Right ventricle myocardium superior (tissue), 1 donor: ENCODE measurements around the gene FBXO34. TPM values are rescaled to one million over a fixed set of nuclear protein-coding genes. Genes with fewer than 3 reads are reported as not detected.
"Not testable (repeated sequence)": the region's sequence is repeated elsewhere in the genome, so short reads cannot be mapped to it uniquely, and the experiment has no call there.

Experiments used
- ATAC-seq: fragments of 200-7000 bp; cut with Tn5 transposase; one replicate; pipeline ENCODE4 v1.9.1; 2020; ENCODE audit warnings: mild to moderate bottlenecking; ENCODE audit not compliant: poor library complexity
- DNase-seq: peaks from one replicate; pipeline ENCODE4 v3.0.0-alpha.2; 2020
- intact Hi-C: fragments of 100-400 bp; cut with DNase I; formaldehyde crosslinking; loops from one replicate; pipeline ENCODE4 v1.11.2; 2022
- total RNA-seq: library from RNA; stranded (reverse); fragmentation: NEBNext Ultra II Directional; extraction: Animal tissue kit (Norgen Biotek cat#: 25700); gene quantifications from one replicate; pipeline ENCODE4 v1.2.1, GENCODE V29; 2021
- donor health status: DM: no; HTN: yes; CAD: no; lungs with severe emphysema.

Gene FBXO34
- total RNA-seq, 1 donor from 2014 or later = 24.6 TPM

GRCh38 chr14:55356913-55357312 is 85.7 kb downstream of the FBXO34 start:
- ATAC-seq (no peak), DNase-seq (no peak)
- intact Hi-C loops = no loop called here

- DNase-seq = no peak
- intact Hi-C loops = no loop called here
- ATAC-seq = no peak
These were observed 88.1 kb downstream of the FBXO34 start for GRCh38 chr14:55359307-55359706.

GRCh38 chr14:55361190-55361589 is 90.0 kb downstream of the FBXO34 start:
- intact Hi-C loops = no loop called here
- DNase-seq = no peak
- ATAC-seq = no peak

GRCh38 chr14:55366271-55366670 is 95.0 kb downstream of the FBXO34 start:
- intact Hi-C loops = no loop called here
- DNase-seq = no peak
- no peak for ATAC-seq

GRCh38 chr14:55370883-55371455 is 99.7 kb downstream of the FBXO34 start:
- intact Hi-C loops = no loop called here
- DNase-seq (no peak), ATAC-seq (no peak)

GRCh38 chr14:55372423-55372822 is 101.2 kb downstream of the FBXO34 start:
- DNase-seq (no peak), ATAC-seq (no peak)
- intact Hi-C loops = no loop called here

- intact Hi-C loops = no loop called here
- DNase-seq (no peak), ATAC-seq (no peak)
These were observed 101.6 kb downstream of the FBXO34 start for GRCh38 chr14:55372825-55373224.

- DNase-seq (no peak), ATAC-seq (no peak)
- intact Hi-C loops = no loop called here
These were observed 102.8 kb downstream of the FBXO34 start for GRCh38 chr14:55373784-55374705.

GRCh38 chr14:55374771-55375170 is 103.5 kb downstream of the FBXO34 start:
- no peak for ATAC-seq
- no peak for DNase-seq
- intact Hi-C loops = no loop called here

GRCh38 chr14:55377236-55377635 is 106.0 kb downstream of the FBXO34 start:
- DNase-seq (no peak), ATAC-seq (no peak)
- intact Hi-C loops = no loop called here

- DNase-seq = no peak
- ATAC-seq = no peak
- intact Hi-C loops = no loop called here
These were observed 109.8 kb downstream of the FBXO34 start for GRCh38 chr14:55381040-55381439.

- intact Hi-C loops = no loop called here
These were observed 110.3 kb downstream of the FBXO34 start for GRCh38 chr14:55381561-55381960.

GRCh38 chr14:55382483-55382882 is 111.3 kb downstream of the FBXO34 start:
- no peak for ATAC-seq
- intact Hi-C loops = no loop called here

More at GRCh38 chr14:55381561-55381960, 110.3 kb downstream of the FBXO34 start:
- ATAC-seq (no peak), DNase-seq (no peak)

GRCh38 chr14:55383056-55383466 is 111.8 kb downstream of the FBXO34 start:
- ATAC-seq = peak; percentile 88
- intact Hi-C loops, DNase-seq: not testable (repeated sequence)

More at GRCh38 chr14:55382483-55382882, 111.3 kb downstream of the FBXO34 start:
- DNase-seq = no peak

GRCh38 chr14:55383541-55384140 is 112.4 kb downstream of the FBXO34 start:
- DNase-seq (no peak), ATAC-seq (peak; percentile 70)
- intact Hi-C loops = no loop called here

GRCh38 chr14:55384536-55384935 is 113.3 kb downstream of the FBXO34 start:
- DNase-seq = no peak
- no peak for ATAC-seq
- intact Hi-C loops = no loop called here

GRCh38 chr14:55386037-55386808 is 115.0 kb downstream of the FBXO34 start:
- ATAC-seq (no peak), DNase-seq (no peak)
- intact Hi-C loops = no loop called here

- intact Hi-C loops = no loop called here
- ATAC-seq = no peak
These were observed 115.9 kb downstream of the FBXO34 start for GRCh38 chr14:55387121-55387520.

GRCh38 chr14:55388160-55388559 is 116.9 kb downstream of the FBXO34 start:
- ATAC-seq = no peak
- intact Hi-C loops = no loop called here
- DNase-seq = no peak

More at GRCh38 chr14:55387121-55387520, 115.9 kb downstream of the FBXO34 start:
- DNase-seq = no peak
